ENCODE results near the gene TMEM217.
"Not testable (repeated sequence)": the region's sequence is repeated elsewhere in the genome, so short reads cannot be mapped to it uniquely, and the experiment has no call there.

Gene TMEM217

DNA sequence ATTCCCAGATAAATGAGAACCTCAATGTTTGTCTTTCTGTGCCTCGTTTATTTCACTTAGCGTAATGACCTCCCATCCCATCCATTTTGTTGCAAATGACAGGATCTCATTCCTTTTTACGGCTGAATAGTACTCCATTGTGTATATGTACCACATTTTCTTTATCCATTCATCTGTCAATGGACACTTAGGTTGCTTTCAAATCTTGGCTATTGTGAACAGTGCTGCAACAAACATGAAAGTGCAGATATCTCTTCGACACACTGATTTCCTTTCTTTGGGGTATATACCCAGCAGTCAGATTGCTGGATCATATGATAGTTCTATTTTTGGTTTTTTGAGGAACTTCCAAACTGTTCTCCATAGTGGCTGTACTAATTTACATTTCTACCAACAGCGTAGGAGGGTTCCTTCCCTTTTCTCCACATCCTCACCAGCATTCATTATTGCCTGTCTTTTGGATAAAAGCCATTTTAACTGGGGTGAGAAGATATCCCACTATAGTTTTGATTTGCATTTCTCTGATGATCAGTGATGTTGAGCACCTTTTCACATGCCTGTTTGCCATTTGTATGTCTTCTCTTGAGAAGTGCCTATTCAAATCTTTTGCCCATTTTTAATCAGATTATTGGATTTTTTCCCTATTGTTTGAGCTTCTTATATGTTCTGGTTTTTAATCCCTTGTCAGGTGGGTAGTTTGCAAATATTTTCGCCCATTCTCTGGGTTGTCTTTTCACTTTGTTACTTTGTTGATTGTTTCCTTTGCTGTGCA is 71.8 kb downstream of the TMEM217 start:
- not testable (repeated sequence) for DNase-seq (ENCODE audit: low read depth, low spot score)

- no peak for DNase-seq (ENCODE audit: low read depth, low spot score)
These were observed 75.0 kb downstream of the TMEM217 start for GRCh38 chr6:37182736-37183590.

GRCh38 chr6:37180610-37181009 is 77.3 kb downstream of the TMEM217 start:
- not testable (repeated sequence) for DNase-seq (ENCODE audit: low read depth, low spot score)

DNA sequence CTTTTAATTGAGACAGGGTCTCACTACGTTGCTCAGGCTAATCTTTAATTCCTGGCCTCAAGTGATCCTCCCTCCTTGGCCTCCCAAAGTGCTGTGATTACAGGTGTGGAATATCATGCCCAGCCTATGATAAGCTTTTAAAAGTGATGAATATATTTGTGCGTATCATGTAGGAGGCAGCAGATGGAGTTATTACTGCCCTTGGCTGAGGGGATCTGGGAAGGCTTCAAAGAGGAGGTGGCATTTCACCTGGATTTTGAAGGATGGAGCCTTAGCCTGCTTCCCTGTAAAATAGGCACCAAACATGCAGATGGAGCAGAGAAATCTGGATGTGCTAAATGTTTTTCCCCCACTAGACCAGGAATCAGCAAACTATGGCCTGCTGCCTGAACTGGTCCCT is 77.9 kb downstream of the TMEM217 start:
- no peak for DNase-seq (ENCODE audit: low read depth, low spot score)

DNA sequence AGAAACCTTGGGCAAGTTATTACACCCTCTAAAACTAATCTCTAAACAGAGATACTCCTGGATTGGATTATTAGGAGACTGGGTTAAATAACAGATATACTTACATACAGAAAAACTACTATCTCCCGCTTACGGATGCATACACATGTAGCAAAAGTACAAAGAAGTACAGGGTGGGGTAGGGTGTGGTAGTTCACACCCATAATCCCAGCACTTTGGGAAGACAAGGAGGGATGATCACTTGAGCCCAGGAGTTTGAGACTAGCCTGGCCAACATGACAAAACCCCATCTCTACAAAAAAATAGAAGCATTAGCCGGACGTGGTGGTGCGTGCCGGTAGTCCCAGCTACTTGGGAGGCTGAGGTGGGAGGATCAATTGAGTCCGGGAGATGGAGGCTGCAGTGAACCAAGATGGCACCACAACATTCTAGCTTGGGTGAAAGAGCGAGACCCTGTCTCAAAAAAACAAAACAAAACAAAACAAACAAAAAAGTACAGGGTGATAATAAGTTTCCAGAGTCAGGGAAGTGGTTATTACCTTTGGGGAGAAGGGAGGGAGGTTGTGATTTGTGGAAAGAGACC is 79.9 kb downstream of the TMEM217 start:
- no peak for DNase-seq (ENCODE audit: low read depth, low spot score)

GRCh38 chr6:37177077-37177934 is 80.6 kb downstream of the TMEM217 start:
- no peak for DNase-seq (ENCODE audit: low read depth, low spot score)

DNA sequence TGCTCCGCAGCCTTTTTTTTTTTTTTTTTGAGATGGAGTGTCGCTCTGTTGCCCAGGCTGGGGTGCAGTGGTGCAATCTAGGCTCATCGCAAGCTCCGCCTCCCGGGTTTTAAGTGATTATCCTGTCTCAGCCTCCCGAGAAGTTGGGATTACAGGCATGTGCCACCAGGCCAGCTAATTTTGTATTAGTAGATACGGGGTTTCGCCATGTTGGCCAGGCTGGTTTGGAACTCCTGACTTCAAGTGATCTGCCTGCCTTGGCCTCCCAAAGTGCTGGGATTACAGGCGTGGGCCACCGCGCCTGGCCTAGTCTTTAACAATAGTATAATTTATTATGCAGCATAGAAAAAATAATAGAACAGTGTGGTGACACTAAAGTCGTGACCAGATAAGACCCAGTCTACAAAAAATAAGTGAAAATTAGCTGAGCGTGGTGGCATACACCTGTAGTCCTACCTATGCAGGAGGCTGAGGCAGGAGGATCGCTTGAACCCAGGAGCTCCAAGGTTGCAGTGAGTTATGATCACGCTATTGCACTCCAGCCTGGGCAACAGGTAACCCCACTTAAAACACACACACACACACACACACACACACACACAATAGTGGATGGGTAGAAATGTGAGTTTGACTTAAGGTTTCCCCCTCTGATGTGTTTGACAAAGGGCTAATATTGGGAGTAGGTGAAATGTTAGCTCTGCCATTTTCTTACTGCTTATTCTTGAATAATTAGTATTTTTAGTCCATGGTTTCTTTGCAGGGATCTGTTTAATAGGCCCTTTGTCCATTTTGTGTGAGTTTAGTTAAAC is 81.5 kb downstream of the TMEM217 start:
- no peak for DNase-seq (ENCODE audit: low read depth, low spot score)

DNA sequence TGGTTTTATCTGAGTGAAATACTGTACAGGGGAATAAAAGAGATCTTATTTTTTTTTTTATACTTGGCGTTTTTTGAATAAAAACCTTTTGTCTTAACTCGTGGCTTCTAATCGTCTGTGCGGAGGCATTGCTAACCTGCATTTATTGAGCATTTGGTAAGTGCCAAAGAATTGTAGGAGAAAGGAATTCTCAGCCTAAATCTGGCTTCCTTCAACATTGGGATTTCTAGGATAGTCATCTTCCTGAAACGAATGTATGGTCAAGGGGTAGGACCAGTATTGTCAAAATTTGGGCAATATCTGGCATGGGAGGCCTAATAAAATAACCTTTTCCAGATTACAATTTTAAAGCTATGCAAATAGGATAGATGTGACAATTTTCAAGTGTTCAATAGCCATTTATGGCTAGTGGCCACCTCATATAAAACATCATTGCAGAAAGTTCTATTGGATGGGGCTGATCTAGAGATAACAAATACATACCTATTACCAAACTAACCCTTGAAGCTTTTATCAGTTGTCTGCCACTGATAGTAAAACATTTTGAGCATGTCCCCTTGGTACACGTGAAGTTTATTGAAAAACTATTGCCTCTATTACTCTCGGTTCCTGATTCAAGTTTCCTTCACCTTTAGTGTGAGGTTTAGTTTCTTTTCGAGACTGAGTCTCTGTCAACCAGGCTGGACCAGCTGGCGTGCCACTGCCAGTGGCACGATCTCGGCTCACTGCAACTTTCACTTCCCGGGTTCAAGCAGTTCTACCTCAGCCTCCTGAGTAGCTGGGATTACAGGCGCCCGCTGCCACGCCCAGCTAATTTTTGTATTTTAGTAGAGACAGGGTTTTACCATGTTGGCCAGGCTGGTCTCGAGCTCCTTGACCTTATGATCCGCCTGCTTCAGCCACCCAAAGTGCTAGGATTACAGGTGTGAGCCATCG is 82.3 kb downstream of the TMEM217 start:
- DNase-seq (ENCODE audit: low read depth, low spot score), result no peak

DNA sequence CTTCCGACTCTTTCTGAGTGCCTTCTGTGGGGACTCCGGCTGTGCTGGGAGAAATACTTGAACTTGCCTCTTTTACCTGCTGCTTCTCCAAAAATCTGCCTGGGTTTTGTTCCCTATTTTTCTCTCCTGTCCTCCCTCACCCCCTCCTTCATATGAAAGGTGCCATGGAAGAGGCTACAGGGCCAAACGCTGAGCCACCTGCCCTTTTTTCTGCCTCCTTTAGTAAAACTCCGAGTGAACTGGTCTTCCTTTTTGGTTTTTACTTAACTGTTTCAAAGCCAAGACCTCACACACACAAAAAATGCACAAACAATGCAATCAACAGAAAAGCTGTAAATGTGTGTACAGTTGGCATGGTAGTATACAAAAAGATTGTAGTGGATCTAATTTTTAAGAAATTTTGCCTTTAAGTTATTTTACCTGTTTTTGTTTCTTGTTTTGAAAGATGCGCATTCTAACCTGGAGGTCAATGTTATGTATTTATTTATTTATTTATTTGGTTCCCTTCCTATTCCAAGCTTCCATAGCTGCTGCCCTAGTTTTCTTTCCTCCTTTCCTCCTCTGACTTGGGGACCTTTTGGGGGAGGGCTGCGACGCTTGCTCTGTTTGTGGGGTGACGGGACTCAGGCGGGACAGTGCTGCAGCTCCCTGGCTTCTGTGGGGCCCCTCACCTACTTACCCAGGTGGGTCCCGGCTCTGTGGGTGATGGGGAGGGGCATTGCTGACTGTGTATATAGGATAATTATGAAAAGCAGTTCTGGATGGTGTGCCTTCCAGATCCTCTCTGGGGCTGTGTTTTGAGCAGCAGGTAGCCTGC is 83.2 kb downstream of the TMEM217 start:
- DNase-seq (ENCODE audit: low read depth, low spot score), result no peak

- no peak for DNase-seq (ENCODE audit: low read depth, low spot score)
These were observed 83.8 kb downstream of the TMEM217 start for GRCh38 chr6:37174196-37174514.

- no peak for DNase-seq (ENCODE audit: low read depth, low spot score)
These were observed 84.3 kb downstream of the TMEM217 start for GRCh38 chr6:37173493-37174195.

GRCh38 chr6:37172912-37173492 is 84.9 kb downstream of the TMEM217 start:
- no peak for DNase-seq (ENCODE audit: low read depth, low spot score)

- peak; percentile 38 for DNase-seq (ENCODE audit: low read depth, low spot score)
These were observed 85.8 kb downstream of the TMEM217 start for GRCh38 chr6:37171970-37172812.

DNA sequence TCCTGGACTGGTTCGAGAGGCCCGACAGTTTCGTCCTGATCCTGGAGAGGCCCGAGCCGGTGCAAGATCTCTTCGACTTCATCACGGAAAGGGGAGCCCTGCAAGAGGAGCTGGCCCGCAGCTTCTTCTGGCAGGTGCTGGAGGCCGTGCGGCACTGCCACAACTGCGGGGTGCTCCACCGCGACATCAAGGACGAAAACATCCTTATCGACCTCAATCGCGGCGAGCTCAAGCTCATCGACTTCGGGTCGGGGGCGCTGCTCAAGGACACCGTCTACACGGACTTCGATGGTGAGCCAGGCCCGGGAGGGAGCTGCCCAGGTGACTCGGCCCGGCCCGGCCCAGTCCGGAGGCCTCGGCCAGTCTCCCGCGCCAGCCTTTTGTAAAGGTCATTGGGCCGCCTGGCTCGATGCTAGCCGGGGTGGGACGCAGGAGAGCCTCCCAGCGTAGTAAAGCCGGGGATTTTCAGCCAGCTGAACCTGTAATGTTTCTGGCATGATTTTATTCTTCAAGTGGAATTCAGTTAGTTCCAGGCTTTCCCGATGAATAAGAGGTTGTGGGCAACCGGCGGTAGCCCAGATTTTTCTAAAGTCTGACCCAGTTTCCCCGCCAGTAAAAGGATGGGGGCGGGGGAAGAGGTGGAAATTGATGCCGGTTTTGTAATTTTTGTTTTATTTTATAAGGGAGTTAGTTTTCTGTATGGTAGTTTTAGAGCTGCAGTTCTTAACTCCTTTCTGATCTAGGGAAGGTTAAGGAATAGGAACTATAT is 86.6 kb downstream of the TMEM217 start:
- no peak for DNase-seq (ENCODE audit: low read depth, low spot score)

GRCh38 chr6:37170273-37171200 is 87.4 kb downstream of the TMEM217 start:
- DNase-seq (ENCODE audit: low read depth, low spot score), result no peak
